Osteocyte (in vitro differentiated cells): ENCODE data around the gene ESPL1. TPM values are rescaled to one million over a fixed set of nuclear protein-coding genes. Genes with fewer than 3 reads are reported as not detected.

Experiments used
- DNase-seq: peaks from one replicate; pipeline ENCODE4 v3.0.0; 2021; ENCODE audit warnings: mixed read lengths; ENCODE audit not compliant: unreplicated experiment; ENCODE audit errors: extremely low spot score
- H3K27ac Mint-ChIP-seq: one replicate; pipeline ENCODE4 v1.8.0; 2021; ENCODE audit warnings: mild to moderate bottlenecking, mixed read lengths; ENCODE audit not compliant: unreplicated experiment
- H3K27me3 Mint-ChIP-seq: one replicate; pipeline ENCODE4 v1.8.0; 2021; ENCODE audit warnings: mixed read lengths; ENCODE audit not compliant: unreplicated experiment
- H3K36me3 Mint-ChIP-seq: one replicate; pipeline ENCODE4 v1.8.0; 2021; ENCODE audit warnings: mixed read lengths; ENCODE audit not compliant: unreplicated experiment
- H3K4me1 Mint-ChIP-seq: one replicate; pipeline ENCODE4 v1.8.0; 2021; ENCODE audit warnings: mixed read lengths; ENCODE audit not compliant: unreplicated experiment
- H3K4me3 Mint-ChIP-seq: one replicate; pipeline ENCODE4 v1.8.0; 2021; ENCODE audit warnings: mild to moderate bottlenecking, moderate library complexity, mixed read lengths; ENCODE audit not compliant: unreplicated experiment
- H3K9me3 Mint-ChIP-seq: one replicate; pipeline ENCODE4 v1.8.0; 2021; ENCODE audit warnings: mixed read lengths; ENCODE audit not compliant: unreplicated experiment
- total RNA-seq: library from RNA; stranded (reverse); gene quantifications from 2 replicates; pipeline ENCODE4 v1.2.1, GENCODE V29; 2021
- TF ChIP-seq, protein P1 (sequence below): fragments of 200-600 bp; sonication (generic); IDR thresholded peaks from 2 replicates; pipeline ENCODE4 v1.5.0; 2021; ENCODE audit warnings: antibody characterized with exemption, mild to moderate bottlenecking, moderate library complexity

The ESPL1 gene
- total RNA-seq, 1 donor from 2014 or later: 7.6 TPM

DNA sequence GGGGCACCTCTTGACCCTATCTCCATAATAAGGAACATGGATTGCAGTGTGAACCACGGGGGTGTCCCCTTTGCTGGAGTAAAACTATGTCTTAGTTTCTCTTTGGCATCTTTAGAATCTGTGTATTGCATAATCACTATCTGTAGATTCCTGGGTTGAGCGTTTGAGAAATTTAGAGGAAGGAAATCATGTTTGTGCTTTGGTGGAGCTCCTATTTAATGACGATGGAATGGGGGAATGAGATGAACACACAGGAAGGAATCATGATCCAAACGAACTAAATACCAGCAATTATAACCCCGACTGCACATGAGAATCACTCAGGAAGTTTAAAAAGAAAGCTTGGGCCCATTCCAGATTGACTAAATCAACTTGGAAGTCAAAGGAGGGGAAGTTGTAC, 30.1 kb downstream of the ESPL1 start:
- Mint-ChIP-seq H3K36me3 (peaks cover 18% of the 10 kb centered on the region), H3K4me1 (peaks cover 76% of the 10 kb centered on the region), H3K27ac (peak overlapping the region; percentile 95), H3K9me3 (no peaks in the 10 kb centered on the region), H3K27me3 (no peaks in the 10 kb centered on the region), H3K4me3 (peak overlapping the region; percentile 57)
- TF ChIP-seq, protein P1, sequence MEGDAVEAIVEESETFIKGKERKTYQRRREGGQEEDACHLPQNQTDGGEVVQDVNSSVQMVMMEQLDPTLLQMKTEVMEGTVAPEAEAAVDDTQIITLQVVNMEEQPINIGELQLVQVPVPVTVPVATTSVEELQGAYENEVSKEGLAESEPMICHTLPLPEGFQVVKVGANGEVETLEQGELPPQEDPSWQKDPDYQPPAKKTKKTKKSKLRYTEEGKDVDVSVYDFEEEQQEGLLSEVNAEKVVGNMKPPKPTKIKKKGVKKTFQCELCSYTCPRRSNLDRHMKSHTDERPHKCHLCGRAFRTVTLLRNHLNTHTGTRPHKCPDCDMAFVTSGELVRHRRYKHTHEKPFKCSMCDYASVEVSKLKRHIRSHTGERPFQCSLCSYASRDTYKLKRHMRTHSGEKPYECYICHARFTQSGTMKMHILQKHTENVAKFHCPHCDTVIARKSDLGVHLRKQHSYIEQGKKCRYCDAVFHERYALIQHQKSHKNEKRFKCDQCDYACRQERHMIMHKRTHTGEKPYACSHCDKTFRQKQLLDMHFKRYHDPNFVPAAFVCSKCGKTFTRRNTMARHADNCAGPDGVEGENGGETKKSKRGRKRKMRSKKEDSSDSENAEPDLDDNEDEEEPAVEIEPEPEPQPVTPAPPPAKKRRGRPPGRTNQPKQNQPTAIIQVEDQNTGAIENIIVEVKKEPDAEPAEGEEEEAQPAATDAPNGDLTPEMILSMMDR: no peak
- no peak for DNase-seq

DNA sequence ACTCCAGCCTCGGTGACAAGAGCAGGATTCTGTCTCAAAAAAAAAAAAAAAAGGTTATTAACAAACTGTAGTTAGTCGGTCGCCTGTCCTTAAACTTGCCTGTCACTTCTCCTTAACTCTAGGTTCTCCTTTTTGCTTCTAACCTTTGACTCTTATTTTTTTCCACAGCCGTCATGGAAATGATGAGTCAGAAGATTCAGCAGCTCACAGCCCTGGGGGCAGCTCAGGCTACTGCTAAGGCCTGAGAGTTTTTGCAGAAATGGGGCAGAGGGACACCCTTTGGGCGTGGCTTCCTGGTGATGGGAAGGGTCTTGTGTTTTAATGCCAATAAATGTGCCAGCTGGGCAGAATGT, 31.0 kb downstream of the ESPL1 start:
- no peaks in the 10 kb centered on the region for H3K27me3 Mint-ChIP-seq
- peaks cover 18% of the 10 kb centered on the region for H3K36me3 Mint-ChIP-seq
- TF ChIP-seq, protein P1: no peak
- H3K9me3 Mint-ChIP-seq: no peaks in the 10 kb centered on the region
- peaks cover 77% of the 10 kb centered on the region for H3K4me1 Mint-ChIP-seq
- peak overlapping the region; percentile 86 for H3K4me3 Mint-ChIP-seq
- H3K27ac Mint-ChIP-seq: peak overlapping the region; percentile 95
- DNase-seq: no peak

DNA sequence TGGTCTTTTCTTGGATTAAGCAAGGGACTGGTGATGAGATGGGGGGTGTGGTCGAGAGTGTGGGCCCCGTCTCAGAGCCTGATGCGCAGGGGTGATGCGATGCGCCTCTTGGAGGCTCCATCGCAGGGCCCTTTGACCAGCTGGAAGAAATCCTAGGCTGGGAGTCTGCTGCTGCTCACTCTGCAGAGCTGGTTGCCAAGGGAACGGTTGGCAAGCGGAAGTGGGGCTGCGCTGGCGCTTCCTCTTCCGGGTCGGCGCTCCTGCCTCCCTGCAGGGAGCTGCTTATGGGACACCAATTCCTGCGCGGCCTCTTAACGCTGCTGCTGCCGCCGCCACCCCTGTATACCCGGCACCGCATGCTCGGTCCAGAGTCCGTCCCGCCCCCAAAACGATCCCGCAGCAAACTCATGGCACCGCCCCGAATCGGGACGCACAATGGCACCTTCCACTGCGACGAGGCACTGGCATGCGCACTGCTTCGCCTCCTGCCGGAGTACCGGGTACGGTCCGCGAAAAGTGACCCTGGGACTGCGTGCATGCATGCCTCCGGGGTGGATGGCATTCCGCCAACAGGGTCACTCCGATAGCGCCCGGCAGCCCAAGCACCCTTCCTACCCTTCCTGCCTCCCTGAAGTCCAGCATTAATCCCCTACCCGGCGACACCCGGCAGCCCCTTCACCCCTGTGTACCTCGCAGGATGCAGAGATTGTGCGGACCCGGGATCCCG, 31.5 kb downstream of the ESPL1 start, which contains the start of gene MYG1:
Gene MYG1, plus strand, starts transcription at position 242 of the 727 bp plus-strand sequence. Its CDS starts 43 bp downstream, at position 285.
- no peaks in the 10 kb centered on the region for H3K9me3 Mint-ChIP-seq
- peaks cover 77% of the 10 kb centered on the region for H3K4me1 Mint-ChIP-seq
- peaks cover 18% of the 10 kb centered on the region for H3K36me3 Mint-ChIP-seq
- H3K4me3 Mint-ChIP-seq: peak within 1 kb of the TSS; percentile 86
- TF ChIP-seq, protein P1: peak; percentile 40
- H3K27me3 Mint-ChIP-seq: no peaks in the 10 kb centered on the region
- DNase-seq: peak; percentile 94
- H3K27ac Mint-ChIP-seq: peak within 1 kb of the TSS; percentile 95

DNA sequence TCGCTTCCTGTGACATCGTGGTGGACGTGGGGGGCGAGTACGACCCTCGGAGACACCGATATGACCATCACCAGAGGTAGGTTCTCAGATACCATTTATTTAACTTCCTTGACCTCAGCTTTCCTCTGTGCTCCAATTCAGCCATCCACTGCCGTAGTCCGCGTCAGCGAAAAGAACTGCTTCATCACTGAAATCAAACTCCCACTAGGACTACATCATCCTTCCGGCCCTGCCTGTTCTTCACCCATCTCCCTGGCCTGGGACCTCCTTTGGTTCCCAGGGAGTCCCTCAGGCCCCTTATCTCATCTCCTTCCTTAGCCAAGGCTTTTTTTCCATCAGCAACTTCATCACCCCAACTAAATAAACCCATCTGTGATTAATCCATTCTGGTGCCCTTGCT, 32.1 kb downstream of the ESPL1 start:
- H3K27me3 Mint-ChIP-seq: no peaks in the 10 kb centered on the region

DNA sequence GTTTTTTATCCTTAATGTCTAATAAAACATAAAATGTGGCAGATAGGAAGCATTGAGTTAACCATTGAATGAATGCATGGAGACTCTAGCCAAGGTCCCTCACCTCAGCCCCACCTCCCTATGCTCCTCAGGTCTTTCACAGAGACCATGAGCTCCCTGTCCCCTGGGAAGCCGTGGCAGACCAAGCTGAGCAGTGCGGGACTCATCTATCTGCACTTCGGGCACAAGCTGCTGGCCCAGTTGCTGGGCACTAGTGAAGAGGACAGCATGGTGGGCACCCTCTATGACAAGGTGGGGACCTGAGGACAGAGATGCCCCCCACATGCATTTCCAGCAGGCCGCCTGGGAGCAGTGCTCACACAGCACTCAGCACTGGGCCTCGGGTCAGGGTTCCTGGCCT, 34.8 kb downstream of the ESPL1 start:
- Mint-ChIP-seq H3K27me3 (no peaks in the 10 kb centered on the region), H3K4me1 (peaks cover 47% of the 10 kb centered on the region), H3K27ac (peak overlapping the region; percentile 14), H3K36me3 (peaks cover 32% of the 10 kb centered on the region), H3K9me3 (no peaks in the 10 kb centered on the region), H3K4me3 (no peak overlapping the region)
- TF ChIP-seq, protein P1: no peak
- no peak for DNase-seq

More for the DNA sequence above, 32.1 kb downstream of the ESPL1 start:
- peak overlapping the region; percentile 95 for H3K27ac Mint-ChIP-seq
- TF ChIP-seq, protein P1: no peak
- H3K4me3 Mint-ChIP-seq: peak overlapping the region; percentile 86
- H3K36me3 Mint-ChIP-seq: peaks cover 19% of the 10 kb centered on the region
- no peak for DNase-seq
- H3K4me1 Mint-ChIP-seq: peaks cover 71% of the 10 kb centered on the region
- H3K9me3 Mint-ChIP-seq: no peaks in the 10 kb centered on the region
